ENCODE data around the gene NFKB1.

Gene NFKB1

GRCh38 chr4:102620697-102621497 is 119.7 kb downstream of the NFKB1 start:
- no peaks in the 10 kb centered on the region for H3K9me3 ChIP-seq (ENCODE audit: control insufficient read depth, low read length)
- H3K9ac ChIP-seq, result no peak overlapping the region
- H3K4me2 ChIP-seq (ENCODE audit: low read length), result peak overlapping the region; percentile 16
- no peak overlapping the region for H3K27ac ChIP-seq
- H3K79me2 ChIP-seq, result no peaks in the 10 kb centered on the region
- H3K4me3 ChIP-seq (ENCODE audit: low read depth, low read length), result no peak overlapping the region
- TF ChIP-seq CTCF (IDR thresholded peaks at IDR 0.05), result peak; percentile 29
- H3K27me3 ChIP-seq (ENCODE audit: control insufficient read depth, insufficient read depth, low read length), result no peaks in the 10 kb centered on the region
- H3K4me1 ChIP-seq, result no peaks in the 10 kb centered on the region
- H3K36me3 ChIP-seq (ENCODE audit: control insufficient read depth, insufficient read depth, low read length), result no peaks in the 10 kb centered on the region
- peak overlapping the region; percentile 74 for H2AFZ ChIP-seq

GRCh38 chr4:102623622-102624021 is 122.5 kb downstream of the NFKB1 start:
- H3K4me1 ChIP-seq, result no peaks in the 10 kb centered on the region
- no peaks in the 10 kb centered on the region for H3K79me2 ChIP-seq
- H2AFZ ChIP-seq, result no peak overlapping the region
- H3K9me3 ChIP-seq (ENCODE audit: control insufficient read depth, low read length), result no peaks in the 10 kb centered on the region
- no peak for TF ChIP-seq CTCF (IDR thresholded peaks at IDR 0.05)
- no peak overlapping the region for H3K9ac ChIP-seq
- no peak overlapping the region for H3K27ac ChIP-seq
- no peak overlapping the region for H3K4me3 ChIP-seq (ENCODE audit: low read depth, low read length)
- H3K36me3 ChIP-seq (ENCODE audit: control insufficient read depth, insufficient read depth, low read length), result no peaks in the 10 kb centered on the region
- no peaks in the 10 kb centered on the region for H3K27me3 ChIP-seq (ENCODE audit: control insufficient read depth, insufficient read depth, low read length)
- H3K4me2 ChIP-seq (ENCODE audit: low read length), result no peak overlapping the region

GRCh38 chr4:102624505-102624904 is 123.3 kb downstream of the NFKB1 start:
- Histone ChIP-seq H2AFZ (no peak overlapping the region), H3K9me3 (ENCODE audit: control insufficient read depth, low read length) (no peaks in the 10 kb centered on the region), H3K4me1 (no peaks in the 10 kb centered on the region), H3K27ac (no peak overlapping the region), H3K9ac (no peak overlapping the region), H3K79me2 (no peaks in the 10 kb centered on the region), H3K27me3 (ENCODE audit: control insufficient read depth, insufficient read depth, low read length) (no peaks in the 10 kb centered on the region), H3K4me2 (ENCODE audit: low read length) (no peak overlapping the region), H3K36me3 (ENCODE audit: control insufficient read depth, insufficient read depth, low read length) (no peaks in the 10 kb centered on the region), H3K4me3 (ENCODE audit: low read depth, low read length) (no peak overlapping the region)
- no peak for TF ChIP-seq CTCF (IDR thresholded peaks at IDR 0.05)

GRCh38 chr4:102625232-102625930 is 124.2 kb downstream of the NFKB1 start:
- no peak overlapping the region for H3K27ac ChIP-seq
- no peak overlapping the region for H3K4me3 ChIP-seq (ENCODE audit: low read depth, low read length)
- no peak for TF ChIP-seq CTCF (IDR thresholded peaks at IDR 0.05)
- no peak overlapping the region for H3K4me2 ChIP-seq (ENCODE audit: low read length)
- H2AFZ ChIP-seq, result no peak overlapping the region
- no peaks in the 10 kb centered on the region for H3K27me3 ChIP-seq (ENCODE audit: control insufficient read depth, insufficient read depth, low read length)
- no peaks in the 10 kb centered on the region for H3K9me3 ChIP-seq (ENCODE audit: control insufficient read depth, low read length)
- H3K4me1 ChIP-seq, result no peaks in the 10 kb centered on the region
- H3K36me3 ChIP-seq (ENCODE audit: control insufficient read depth, insufficient read depth, low read length), result no peaks in the 10 kb centered on the region
- H3K9ac ChIP-seq, result no peak overlapping the region
- no peaks in the 10 kb centered on the region for H3K79me2 ChIP-seq
